ENCODE measurements around the gene MKS1.

Gene MKS1

GRCh38 chr17:58219007-58219788, at the start of gene MKS1:
Gene MKS1 (minus strand): TSS chr17:58219255. CDS start chr17:58219230, 25 bp downstream.
- DNase-seq (ENCODE audit: low read depth in 1 of 2, low spot score in 1 of 2), result peak; percentile 92 to 94

- no peak for DNase-seq (ENCODE audit: low read depth in 1 of 2, low spot score in 1 of 2)
Observed at GRCh38 chr17:58268326-58268725, 49.3 kb upstream of the MKS1 start.

- no peak for DNase-seq (ENCODE audit: low read depth in 1 of 2, low spot score in 1 of 2)
Observed at GRCh38 chr17:58267347-58268324, 48.6 kb upstream of the MKS1 start.

DNA sequence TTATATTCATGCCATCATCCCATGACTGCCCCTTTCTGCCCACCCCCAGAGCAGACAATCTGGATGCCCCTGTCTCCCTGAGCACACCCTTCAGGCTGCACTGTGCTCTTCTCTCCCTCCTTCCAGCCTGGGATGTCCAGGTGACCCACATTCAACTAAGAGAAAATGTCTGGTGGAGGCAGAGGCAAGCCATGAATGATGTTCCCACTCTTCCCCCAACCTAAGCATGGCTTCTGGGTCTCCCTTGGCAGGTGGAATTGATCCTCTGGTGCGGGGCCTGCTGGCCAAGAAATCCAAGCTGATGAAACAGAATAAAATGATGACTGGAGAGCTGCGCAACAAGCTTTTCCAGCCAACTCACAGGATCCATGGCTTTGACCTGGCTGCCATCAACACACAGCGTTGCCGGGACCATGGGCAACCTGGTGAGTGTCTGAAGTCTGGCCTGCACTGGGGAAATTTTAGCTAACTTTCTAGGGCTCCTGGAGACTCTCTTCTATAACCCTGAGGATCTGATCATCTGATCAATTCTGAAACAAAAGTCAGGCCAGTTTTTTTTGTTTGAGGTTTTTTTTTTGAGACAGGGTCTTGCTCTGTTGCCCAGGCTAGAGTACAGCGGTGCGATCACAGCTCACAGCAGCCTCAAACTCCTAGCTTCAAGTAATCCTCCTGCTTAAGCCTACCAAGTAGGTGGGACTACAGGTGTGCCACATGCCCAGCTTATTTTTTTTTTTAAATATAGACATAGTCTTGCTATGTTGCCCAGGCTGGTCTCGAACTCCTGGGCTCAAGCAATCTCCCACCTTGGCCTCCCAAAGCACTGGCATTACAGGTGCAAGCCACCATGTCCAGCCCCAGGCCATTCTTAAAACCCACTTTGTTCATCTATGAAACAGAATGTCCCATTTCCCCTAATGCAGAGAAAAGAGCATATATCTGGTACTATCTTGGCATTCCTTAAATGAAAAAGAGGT, 47.1 kb upstream of the MKS1 start:
- no peak for DNase-seq (ENCODE audit: low read depth in 1 of 2, low spot score in 1 of 2)

DNA sequence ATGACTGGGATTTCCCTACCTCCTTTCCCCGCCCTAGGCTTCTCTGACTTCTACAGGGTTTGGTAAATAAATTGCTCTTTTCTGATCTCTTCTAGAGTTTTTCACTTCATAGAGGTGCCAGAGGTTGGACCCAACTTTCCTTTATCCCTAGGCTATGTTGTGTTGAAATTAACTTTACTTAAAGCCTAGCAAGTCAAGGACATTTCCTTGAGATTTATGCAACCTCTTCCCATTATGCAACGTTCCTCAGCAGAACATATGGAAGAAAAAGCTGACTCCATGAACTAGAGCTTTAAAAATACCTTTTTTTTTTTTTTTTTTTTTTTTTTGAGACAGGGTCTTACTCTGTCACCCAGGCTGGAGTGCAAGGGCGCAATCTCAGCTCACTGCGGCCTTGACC, 46.2 kb upstream of the MKS1 start:
- no peak for DNase-seq (ENCODE audit: low read depth in 1 of 2, low spot score in 1 of 2)

GRCh38 chr17:58264407-58265103, 45.5 kb upstream of the MKS1 start:
- DNase-seq (ENCODE audit: low read depth in 1 of 2, low spot score in 1 of 2), result no peak

- DNase-seq (ENCODE audit: low read depth in 1 of 2, low spot score in 1 of 2), result no peak
Observed at GRCh38 chr17:58263773-58264172, 44.7 kb upstream of the MKS1 start.

DNA sequence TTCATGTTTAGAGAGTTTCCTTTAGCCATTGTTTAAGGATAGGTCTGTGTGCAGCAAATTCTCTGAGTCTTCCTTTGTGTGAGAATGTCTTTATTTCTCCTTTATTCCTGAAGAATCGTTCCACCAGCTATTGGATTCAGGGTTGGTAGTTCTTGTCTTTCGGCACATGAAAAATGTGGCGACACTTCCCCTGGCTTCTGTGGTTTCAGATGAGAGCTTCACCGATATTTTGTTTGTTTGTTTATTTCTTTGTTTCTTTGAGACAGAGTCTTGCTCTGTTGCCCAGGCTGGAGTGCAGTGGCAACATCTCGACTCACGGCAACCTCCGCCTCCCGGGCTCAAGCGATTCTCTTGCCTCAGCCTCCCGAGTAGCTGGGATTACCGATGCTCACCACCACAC, 43.1 kb upstream of the MKS1 start:
- no peak for DNase-seq (ENCODE audit: low read depth in 1 of 2, low spot score in 1 of 2)

DNA sequence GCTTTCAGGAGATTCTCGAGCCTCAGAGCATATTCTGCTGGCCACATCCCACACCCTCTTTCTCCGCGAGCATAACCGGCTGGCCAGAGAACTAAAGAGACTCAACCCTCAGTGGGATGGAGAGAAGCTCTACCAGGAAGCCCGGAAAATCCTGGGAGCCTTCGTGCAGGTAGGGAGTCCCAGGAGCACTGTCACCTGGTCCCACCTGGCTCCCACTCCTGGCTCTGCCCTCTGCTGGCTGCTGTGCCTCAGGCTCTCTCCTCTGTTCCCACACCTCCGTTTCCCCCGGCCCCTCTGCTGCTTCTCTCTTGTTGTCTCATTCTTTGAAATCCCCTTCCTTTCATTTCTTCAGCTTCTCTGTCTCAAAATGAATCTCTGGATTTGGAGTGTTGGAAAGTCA, 35.7 kb upstream of the MKS1 start:
- DNase-seq (ENCODE audit: low read depth in 1 of 2, low spot score in 1 of 2), result no peak

GRCh38 chr17:58253082-58253481, 34.0 kb upstream of the MKS1 start:
- DNase-seq (ENCODE audit: low read depth in 1 of 2, low spot score in 1 of 2), result no peak

DNA sequence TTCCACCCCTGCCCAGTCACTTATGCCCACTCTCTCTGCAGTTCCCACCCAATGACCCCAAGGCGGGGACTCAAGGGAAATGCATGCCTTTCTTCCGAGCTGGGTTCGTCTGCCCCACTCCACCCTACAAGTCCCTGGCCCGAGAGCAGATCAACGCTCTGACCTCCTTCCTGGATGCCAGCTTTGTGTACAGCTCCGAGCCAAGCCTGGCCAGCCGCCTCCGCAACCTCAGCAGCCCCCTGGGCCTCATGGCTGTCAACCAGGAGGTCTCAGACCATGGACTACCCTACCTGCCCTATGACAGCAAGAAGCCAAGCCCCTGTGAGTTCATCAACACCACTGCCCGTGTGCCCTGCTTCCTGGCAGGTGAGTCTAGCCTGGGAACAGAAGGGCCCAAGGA, 33.1 kb upstream of the MKS1 start:
- DNase-seq (ENCODE audit: low read depth in 1 of 2, low spot score in 1 of 2), result no peak

GRCh38 chr17:58250344-58251011, 31.4 kb upstream of the MKS1 start:
- DNase-seq (ENCODE audit: low read depth in 1 of 2, low spot score in 1 of 2), result no peak

DNA sequence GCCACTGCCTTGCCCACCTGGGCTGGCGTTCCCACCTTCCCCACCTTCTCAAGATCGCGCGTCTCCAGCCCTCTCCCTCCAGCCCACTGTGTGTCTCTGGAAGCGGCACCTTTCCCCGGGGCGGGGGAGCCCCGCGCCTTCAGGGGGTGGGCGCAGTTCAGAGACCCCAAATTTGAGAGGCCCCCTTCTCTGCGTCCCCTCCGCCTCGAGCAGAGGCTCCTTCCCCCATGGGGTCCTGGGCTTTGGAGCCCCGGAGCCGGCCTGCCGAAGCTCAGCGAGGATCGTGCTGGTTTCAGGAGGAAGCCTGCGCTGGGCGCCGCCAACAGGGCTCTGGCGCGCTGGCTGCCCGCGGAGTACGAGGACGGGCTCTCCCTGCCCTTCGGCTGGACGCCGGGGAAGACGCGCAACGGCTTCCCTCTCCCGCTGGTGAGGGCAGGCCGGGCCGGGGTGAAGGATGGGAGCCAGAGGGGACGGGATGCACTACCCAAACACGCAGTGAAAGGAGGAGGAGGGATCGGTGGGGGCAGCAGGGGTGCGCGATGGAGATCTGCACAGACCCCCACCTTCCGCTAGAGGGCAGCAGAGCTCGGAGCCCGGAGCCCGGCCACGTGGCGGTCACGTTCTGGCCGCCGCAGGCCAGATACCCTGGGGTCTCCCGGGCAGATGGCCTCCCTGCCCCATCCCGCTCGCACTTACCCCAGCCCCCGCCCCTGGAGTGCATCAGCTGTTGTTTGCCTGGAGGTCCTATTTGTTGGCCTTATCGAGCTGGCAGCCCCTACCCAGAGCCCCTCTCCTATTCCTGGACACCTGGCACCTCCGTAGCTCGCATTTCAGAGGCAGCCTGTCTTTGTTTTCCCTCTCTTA, 30.4 kb upstream of the MKS1 start:
- DNase-seq (ENCODE audit: low read depth in 1 of 2, low spot score in 1 of 2), result peak; percentile 70 to 76

DNA sequence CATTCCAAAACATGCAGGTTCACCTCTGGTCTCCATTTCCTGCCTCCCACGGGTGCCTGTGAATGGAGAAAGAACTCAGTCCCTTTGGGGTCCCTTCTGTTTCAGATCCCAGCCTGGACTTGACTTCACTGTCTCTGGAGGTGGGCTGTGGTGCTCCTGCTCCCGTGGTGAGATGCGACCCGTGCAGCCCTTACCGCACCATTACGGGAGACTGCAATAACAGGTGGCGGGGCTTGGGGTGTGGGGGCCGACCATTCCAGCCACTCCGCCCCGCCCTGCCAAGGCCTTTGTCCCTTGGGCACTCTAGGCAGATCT, 29.9 kb upstream of the MKS1 start:
- no peak for DNase-seq (ENCODE audit: low read depth in 1 of 2, low spot score in 1 of 2)

DNA sequence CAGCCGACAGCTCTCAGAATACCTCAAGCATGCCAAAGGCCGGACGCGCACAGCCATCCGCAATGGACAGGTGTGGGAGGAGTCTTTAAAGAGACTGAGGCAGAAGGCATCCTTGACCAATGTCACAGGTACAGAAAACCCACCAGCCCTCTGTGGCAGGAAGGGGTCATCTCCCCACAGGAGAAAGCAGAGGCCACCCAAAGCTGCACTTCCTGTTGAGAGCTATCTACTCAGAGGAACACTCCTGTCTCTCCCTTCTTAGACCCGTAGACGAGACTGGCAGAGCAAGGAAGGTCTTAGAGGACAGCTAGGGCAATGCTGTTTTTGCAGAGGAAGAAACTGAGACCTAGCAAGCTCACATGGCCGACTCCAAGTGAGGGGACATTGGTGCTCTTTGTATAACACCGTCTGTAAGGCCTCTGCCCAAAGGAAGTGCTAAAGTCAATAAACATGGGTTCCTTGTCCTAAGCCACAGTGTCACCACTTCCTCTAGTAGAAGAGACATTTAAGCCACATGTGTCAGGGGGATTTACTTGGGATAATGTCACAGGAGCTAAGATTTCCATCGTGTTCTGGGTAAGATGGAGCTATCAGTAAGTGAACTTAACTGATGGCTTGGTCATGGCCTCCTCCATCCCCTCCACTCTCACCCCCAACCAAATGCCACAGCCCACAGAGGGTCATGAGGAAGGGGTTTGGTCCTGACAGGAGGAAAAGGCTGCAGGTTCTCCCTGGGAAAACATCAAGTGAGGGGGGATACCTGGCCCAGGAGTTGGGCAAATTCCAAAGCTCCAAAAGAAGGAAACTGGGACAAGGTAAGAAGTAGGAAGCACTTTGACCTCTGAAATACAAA, 28.7 kb upstream of the MKS1 start:
- no peak for DNase-seq (ENCODE audit: low read depth in 1 of 2, low spot score in 1 of 2)

- DNase-seq (ENCODE audit: low read depth in 1 of 2, low spot score in 1 of 2), result no peak
Observed at GRCh38 chr17:58246781-58247180, 27.7 kb upstream of the MKS1 start.

DNA sequence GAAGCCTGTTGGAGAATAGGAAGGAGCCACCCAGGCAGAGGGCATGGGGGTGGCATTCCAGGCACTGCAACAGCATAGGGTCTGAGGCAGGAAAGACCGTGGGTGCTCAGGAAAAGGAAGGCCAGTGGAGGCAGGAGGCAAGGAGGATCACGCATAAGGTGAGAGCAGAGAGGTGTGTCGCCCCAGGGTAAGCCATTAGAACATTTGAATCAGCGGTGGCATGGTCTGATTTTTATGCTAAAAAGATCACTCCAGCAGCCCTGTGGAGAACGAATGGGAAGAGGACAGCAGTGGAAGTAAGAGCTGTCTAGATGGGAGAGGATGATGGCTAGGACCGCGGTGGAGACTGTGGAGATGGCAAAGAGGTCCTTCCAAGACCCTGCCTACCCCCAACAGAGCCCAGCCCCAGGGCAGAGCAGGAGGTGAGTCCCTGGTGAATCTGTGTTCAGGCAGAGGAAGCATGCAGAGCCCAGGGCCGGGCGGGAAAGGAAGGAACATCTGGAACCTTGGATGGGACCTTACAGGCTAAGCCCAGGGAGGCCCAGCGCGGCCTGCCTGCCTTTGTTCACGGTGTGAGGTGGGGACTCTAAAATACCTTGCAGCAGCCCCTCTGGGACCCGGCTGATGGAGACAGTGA, 27.2 kb upstream of the MKS1 start:
- DNase-seq (ENCODE audit: low read depth in 1 of 2, low spot score in 1 of 2), result no peak
